Measurements from ENCODE around the gene NMNAT2. TPM values are rescaled to one million over a fixed set of nuclear protein-coding genes. Genes with fewer than 3 reads are reported as not detected.
A peak's percentile ranks its signal among the peaks of the same experiment; 100 is the strongest.
"Not testable (repeated sequence)": the region's sequence is repeated elsewhere in the genome, so short reads cannot be mapped to it uniquely, and the experiment has no call there.

Gene NMNAT2
- total and polyA plus RNA-seq, 5 donors from 2014 or later, result not detected

GRCh38 chr1:183416850-183417771 is 1.1 kb downstream of the NMNAT2 start:
- H3K4me3 Mint-ChIP-seq, result peak overlapping the region in 3 of 4 donors; percentile 49 to 84 (median 74)
- peak overlapping the region in 1 of 3 donors; percentile 27 for H3K27ac Mint-ChIP-seq
- peaks cover 34% of the 10 kb centered on the region for H3K27me3 ChIP-seq (ENCODE audit: control insufficient read depth, insufficient read depth, low read length)

DNA sequence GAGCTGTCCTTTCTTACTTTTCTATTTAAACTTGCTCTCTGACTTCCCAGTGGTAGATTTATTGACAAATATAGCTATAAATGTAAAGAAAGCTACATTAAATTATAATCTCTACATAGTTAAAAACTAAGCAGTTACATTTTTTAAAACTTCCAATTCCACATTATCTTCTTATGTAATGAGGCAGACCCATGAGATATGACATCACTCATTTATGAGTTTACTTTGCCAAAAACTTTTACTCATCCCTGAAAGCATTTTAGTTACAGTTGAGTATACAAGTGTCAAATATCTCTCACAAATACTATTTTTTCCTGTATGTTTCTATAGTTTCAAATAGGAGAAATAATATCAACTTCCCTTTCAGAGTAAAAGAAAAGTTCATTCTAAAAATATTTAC is 3.8 kb downstream of the NMNAT2 start:
- no peak for DNase-seq
- Mint-ChIP-seq H3K27ac (no peak overlapping the region), H3K4me3 (no peak overlapping the region), H3K27me3 (peaks cover 45% of the 10 kb centered on the region), H3K9me3 (peaks cover 0 to 4% (median 0%) of the 10 kb centered on the region in 7 donors), H3K4me1 (peaks cover 0 to 28% (median 20%) of the 10 kb centered on the region in 4 donors), H3K36me3 (no peaks in the 10 kb centered on the region)
- Histone ChIP-seq H3K4me3 (ENCODE audit: low read depth, low read length) (no peak overlapping the region), H3K9me3 (ENCODE audit: control insufficient read depth in 2 of 2, low read length in 2 of 2) (no peaks in the 10 kb centered on the region), H3K27ac (ENCODE audit: insufficient read depth, low read length, poor library complexity, severe bottlenecking) (no peak overlapping the region), H3K27me3 (ENCODE audit: control insufficient read depth, insufficient read depth, low read length) (peaks cover 21% of the 10 kb centered on the region), H3K36me3 (ENCODE audit: control insufficient read depth, insufficient read depth, low read length) (no peaks in the 10 kb centered on the region), H3K4me1 (ENCODE audit: control insufficient read depth, insufficient read depth, low read length, poor library complexity, severe bottlenecking) (peaks cover 20% of the 10 kb centered on the region)
- ATAC-seq (ENCODE audit: low read depth in 2 of 2), result no peak

More at GRCh38 chr1:183416850-183417771, 1.1 kb downstream of the NMNAT2 start:
- Histone ChIP-seq H3K4me1 (ENCODE audit: control insufficient read depth, insufficient read depth, low read length, poor library complexity, severe bottlenecking) (peaks cover 20% of the 10 kb centered on the region), H3K36me3 (ENCODE audit: control insufficient read depth, insufficient read depth, low read length) (no peaks in the 10 kb centered on the region), H3K9me3 (ENCODE audit: control insufficient read depth in 2 of 2, low read length in 2 of 2) (no peaks in the 10 kb centered on the region), H3K4me3 (ENCODE audit: low read depth, low read length) (no peak overlapping the region), H3K27ac (ENCODE audit: insufficient read depth, low read length, poor library complexity, severe bottlenecking) (no peak overlapping the region)
- Mint-ChIP-seq H3K4me1 (peaks cover 0 to 28% (median 20%) of the 10 kb centered on the region in 4 donors), H3K27me3 (peaks cover 68% of the 10 kb centered on the region), H3K36me3 (no peaks in the 10 kb centered on the region), H3K9me3 (peaks cover 0 to 4% (median 0%) of the 10 kb centered on the region in 7 donors)
- DNase-seq, result peak in 2 of 3 donors; percentile 31 to 36
- ATAC-seq (ENCODE audit: low read depth in 2 of 2), result no peak

- DNase-seq, result no peak
- H3K27me3 ChIP-seq (ENCODE audit: control insufficient read depth, insufficient read depth, low read length), result peaks cover 6% of the 10 kb centered on the region
- no peaks in the 10 kb centered on the region for H3K4me1 ChIP-seq (ENCODE audit: control insufficient read depth, insufficient read depth, low read length, poor library complexity, severe bottlenecking)
- no peaks in the 10 kb centered on the region for H3K9me3 ChIP-seq (ENCODE audit: control insufficient read depth in 2 of 2, low read length in 2 of 2)
- H3K4me3 ChIP-seq (ENCODE audit: low read depth, low read length), result no peak overlapping the region
- ATAC-seq (ENCODE audit: low read depth in 2 of 2), result no peak
- H3K36me3 ChIP-seq (ENCODE audit: control insufficient read depth, insufficient read depth, low read length), result no peaks in the 10 kb centered on the region
- no peak overlapping the region for H3K4me3 Mint-ChIP-seq
- no peak overlapping the region for H3K27ac ChIP-seq (ENCODE audit: insufficient read depth, low read length, poor library complexity, severe bottlenecking)
- H3K9me3 Mint-ChIP-seq, result peaks cover 0 to 1% (median 0%) of the 10 kb centered on the region in 7 donors
- peaks cover 13% of the 10 kb centered on the region for H3K27me3 Mint-ChIP-seq
- no peaks in the 10 kb centered on the region for H3K36me3 Mint-ChIP-seq
- no peaks in the 10 kb centered on the region for H3K4me1 Mint-ChIP-seq
- no peak overlapping the region for H3K27ac Mint-ChIP-seq
These were observed 7.1 kb downstream of the NMNAT2 start for GRCh38 chr1:183411091-183411490.

DNA sequence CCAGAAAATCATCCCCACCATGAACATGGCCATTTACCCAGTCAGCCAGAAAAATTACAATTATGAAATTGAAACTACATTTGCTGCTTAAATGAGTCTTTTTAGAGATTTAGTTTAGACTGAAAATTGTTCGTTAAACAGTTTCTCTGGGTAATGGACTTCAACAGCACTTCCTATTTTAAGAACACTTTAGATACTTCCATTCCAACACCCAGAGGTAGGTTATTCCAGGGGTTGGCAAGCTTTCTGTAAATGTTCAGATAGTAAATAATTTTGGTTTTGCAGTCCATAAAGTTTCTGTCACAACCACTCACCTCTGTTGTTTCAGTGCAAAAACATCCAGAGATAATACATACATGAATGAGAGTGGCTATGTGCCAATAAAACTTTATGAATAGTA is 10.2 kb downstream of the NMNAT2 start:
- H3K4me3 ChIP-seq (ENCODE audit: low read depth, low read length), result no peak overlapping the region
- H3K4me1 ChIP-seq (ENCODE audit: control insufficient read depth, insufficient read depth, low read length, poor library complexity, severe bottlenecking), result no peaks in the 10 kb centered on the region
- ATAC-seq (ENCODE audit: low read depth in 2 of 2), result no peak
- no peak overlapping the region for H3K27ac ChIP-seq (ENCODE audit: insufficient read depth, low read length, poor library complexity, severe bottlenecking)
- Mint-ChIP-seq H3K9me3 (peaks cover 0 to 3% (median 0%) of the 10 kb centered on the region in 7 donors), H3K36me3 (no peaks in the 10 kb centered on the region), H3K27me3 (peaks cover 12% of the 10 kb centered on the region), H3K27ac (no peak overlapping the region), H3K4me3 (no peak overlapping the region), H3K4me1 (no peaks in the 10 kb centered on the region)
- no peak for DNase-seq
- no peaks in the 10 kb centered on the region for H3K27me3 ChIP-seq (ENCODE audit: control insufficient read depth, insufficient read depth, low read length)
- H3K9me3 ChIP-seq (ENCODE audit: control insufficient read depth in 2 of 2, low read length in 2 of 2), result no peaks in the 10 kb centered on the region
- no peaks in the 10 kb centered on the region for H3K36me3 ChIP-seq (ENCODE audit: control insufficient read depth, insufficient read depth, low read length)

DNA sequence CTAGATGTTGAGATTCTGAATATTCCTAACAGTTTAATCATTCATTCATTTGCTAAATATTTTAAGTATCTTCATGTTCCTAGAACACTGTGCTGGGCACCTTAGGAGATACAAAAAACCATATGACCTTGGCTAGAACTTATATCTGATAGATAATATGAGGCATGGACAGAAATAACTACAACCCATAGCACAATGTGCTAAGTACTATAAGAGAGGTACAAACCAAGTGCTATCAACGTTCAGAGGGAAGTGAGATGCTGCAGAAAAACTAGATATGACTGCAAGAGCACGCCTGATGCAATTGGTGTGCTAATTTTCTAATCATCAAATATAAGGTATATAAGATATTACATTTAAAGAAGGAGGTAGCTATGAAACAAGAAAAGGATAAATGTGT is 10.7 kb downstream of the NMNAT2 start:
- H3K4me1 ChIP-seq (ENCODE audit: control insufficient read depth, insufficient read depth, low read length, poor library complexity, severe bottlenecking), result no peaks in the 10 kb centered on the region
- Mint-ChIP-seq H3K4me1 (no peaks in the 10 kb centered on the region), H3K36me3 (no peaks in the 10 kb centered on the region), H3K9me3 (peaks cover 0 to 3% (median 0%) of the 10 kb centered on the region in 7 donors), H3K4me3 (no peak overlapping the region), H3K27ac (no peak overlapping the region), H3K27me3 (peaks cover 12% of the 10 kb centered on the region)
- H3K27me3 ChIP-seq (ENCODE audit: control insufficient read depth, insufficient read depth, low read length), result no peaks in the 10 kb centered on the region
- no peak overlapping the region for H3K27ac ChIP-seq (ENCODE audit: insufficient read depth, low read length, poor library complexity, severe bottlenecking)
- no peak overlapping the region for H3K4me3 ChIP-seq (ENCODE audit: low read depth, low read length)
- H3K36me3 ChIP-seq (ENCODE audit: control insufficient read depth, insufficient read depth, low read length), result no peaks in the 10 kb centered on the region
- no peaks in the 10 kb centered on the region for H3K9me3 ChIP-seq (ENCODE audit: control insufficient read depth in 2 of 2, low read length in 2 of 2)
- no peak for DNase-seq
- no peak for ATAC-seq (ENCODE audit: low read depth in 2 of 2)

DNA sequence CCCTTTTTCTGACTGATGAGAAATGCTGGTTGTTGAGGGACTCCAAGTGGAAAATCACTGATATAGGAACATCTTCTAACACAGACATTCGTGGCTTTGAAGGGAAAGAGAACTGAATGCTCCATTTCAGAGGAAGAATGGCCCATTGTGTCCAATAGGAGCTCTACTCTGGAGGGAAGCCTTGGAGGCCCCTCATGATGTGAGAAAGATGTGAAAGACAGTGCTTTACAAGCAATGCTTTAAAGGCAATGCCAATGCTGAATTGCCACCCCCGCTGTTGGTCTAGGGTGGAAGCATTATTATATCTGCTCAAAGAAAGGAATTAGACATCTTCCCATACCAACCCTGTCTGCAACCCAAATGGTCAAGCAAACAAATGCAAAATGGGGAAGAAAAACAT is 13.7 kb downstream of the NMNAT2 start:
- DNase-seq, result no peak
- Mint-ChIP-seq H3K9me3 (peaks cover 0 to 3% (median 0%) of the 10 kb centered on the region in 7 donors), H3K27me3 (peaks cover 20% of the 10 kb centered on the region), H3K4me1 (no peaks in the 10 kb centered on the region), H3K4me3 (no peak overlapping the region), H3K27ac (no peak overlapping the region), H3K36me3 (no peaks in the 10 kb centered on the region)
- H3K9me3 ChIP-seq (ENCODE audit: control insufficient read depth in 2 of 2, low read length in 2 of 2), result no peaks in the 10 kb centered on the region
- H3K27me3 ChIP-seq (ENCODE audit: control insufficient read depth, insufficient read depth, low read length), result no peaks in the 10 kb centered on the region
- H3K27ac ChIP-seq (ENCODE audit: insufficient read depth, low read length, poor library complexity, severe bottlenecking), result no peak overlapping the region
- H3K4me3 ChIP-seq (ENCODE audit: low read depth, low read length), result no peak overlapping the region
- H3K36me3 ChIP-seq (ENCODE audit: control insufficient read depth, insufficient read depth, low read length), result no peaks in the 10 kb centered on the region
- no peaks in the 10 kb centered on the region for H3K4me1 ChIP-seq (ENCODE audit: control insufficient read depth, insufficient read depth, low read length, poor library complexity, severe bottlenecking)
- ATAC-seq (ENCODE audit: low read depth in 2 of 2), result no peak

GRCh38 chr1:183403498-183403897 is 14.7 kb downstream of the NMNAT2 start:
- H3K27me3 Mint-ChIP-seq, result peaks cover 25% of the 10 kb centered on the region
- H3K36me3 ChIP-seq (ENCODE audit: control insufficient read depth, insufficient read depth, low read length), result no peaks in the 10 kb centered on the region
- no peak overlapping the region for H3K4me3 Mint-ChIP-seq
- no peak overlapping the region for H3K27ac ChIP-seq (ENCODE audit: insufficient read depth, low read length, poor library complexity, severe bottlenecking)
- H3K36me3 Mint-ChIP-seq, result no peaks in the 10 kb centered on the region
- H3K9me3 Mint-ChIP-seq, result peaks cover 0 to 6% (median 0%) of the 10 kb centered on the region in 7 donors
- H3K4me1 ChIP-seq (ENCODE audit: control insufficient read depth, insufficient read depth, low read length, poor library complexity, severe bottlenecking), result no peaks in the 10 kb centered on the region
- DNase-seq (no peak), ATAC-seq (ENCODE audit: low read depth in 2 of 2) (no peak)
- no peak overlapping the region for H3K27ac Mint-ChIP-seq
- no peaks in the 10 kb centered on the region for H3K9me3 ChIP-seq (ENCODE audit: control insufficient read depth in 2 of 2, low read length in 2 of 2)
- H3K27me3 ChIP-seq (ENCODE audit: control insufficient read depth, insufficient read depth, low read length), result no peaks in the 10 kb centered on the region
- H3K4me3 ChIP-seq (ENCODE audit: low read depth, low read length), result no peak overlapping the region
- H3K4me1 Mint-ChIP-seq, result no peaks in the 10 kb centered on the region

GRCh38 chr1:183401565-183401964 is 16.6 kb downstream of the NMNAT2 start:
- not testable (repeated sequence) for H3K27ac Mint-ChIP-seq; H3K4me1 Mint-ChIP-seq; H3K9me3 Mint-ChIP-seq; ATAC-seq (ENCODE audit: low read depth in 2 of 2); H3K4me3 Mint-ChIP-seq; H3K27ac ChIP-seq (ENCODE audit: insufficient read depth, low read length, poor library complexity, severe bottlenecking); H3K4me3 ChIP-seq (ENCODE audit: low read depth, low read length); H3K36me3 Mint-ChIP-seq; H3K9me3 ChIP-seq (ENCODE audit: control insufficient read depth in 2 of 2, low read length in 2 of 2); H3K4me1 ChIP-seq (ENCODE audit: control insufficient read depth, insufficient read depth, low read length, poor library complexity, severe bottlenecking); H3K36me3 ChIP-seq (ENCODE audit: control insufficient read depth, insufficient read depth, low read length); H3K27me3 ChIP-seq (ENCODE audit: control insufficient read depth, insufficient read depth, low read length); DNase-seq
- peaks cover 31% of the 10 kb centered on the region for H3K27me3 Mint-ChIP-seq

All from CD4-positive, CD25-positive, alpha-beta regulatory T cell (primary cell).